Activated T-helper 17 cell treated with anti-CD3 and anti-CD28 coated beads, Interleukin-2, amount 50 U/mL, for 72 hours (primary cell): ENCODE measurements around the gene TCF19. TPM values are rescaled to one million over a fixed set of nuclear protein-coding genes. Genes with fewer than 3 reads are reported as not detected.
"Not testable (repeated sequence)": the region's sequence is repeated elsewhere in the genome, so short reads cannot be mapped to it uniquely, and the experiment has no call there.

Experiments used
- ATAC-seq: fragments of 150-1000 bp; cut with Tn5 transposase; replicated peaks from 2 replicates; pipeline ENCODE4 v1.10.0; 2021; ENCODE audit warnings: mild to moderate bottlenecking, moderate library complexity
- H3K27ac Mint-ChIP-seq: one replicate; pipeline ENCODE4 v1.8.0; 2022; ENCODE audit warnings: mixed read lengths
- H3K27me3 Mint-ChIP-seq: one replicate; pipeline ENCODE4 v1.8.0; 2022; ENCODE audit warnings: mixed read lengths
- H3K36me3 Mint-ChIP-seq: one replicate; pipeline ENCODE4 v1.8.0; 2022; ENCODE audit warnings: low read depth, mild to moderate bottlenecking, mixed read lengths
- H3K4me1 Mint-ChIP-seq: one replicate; pipeline ENCODE4 v1.8.0; 2022; ENCODE audit warnings: mixed read lengths
- H3K4me3 Mint-ChIP-seq: one replicate; pipeline ENCODE4 v1.8.0; 2022; ENCODE audit warnings: mild to moderate bottlenecking, mixed read lengths
- H3K9me3 Mint-ChIP-seq: one replicate; pipeline ENCODE4 v1.8.0; 2022; ENCODE audit warnings: mixed read lengths
- total RNA-seq, 2 donors: library from RNA; stranded (reverse); gene quantifications; one replicate each; pipeline ENCODE4 v1.2.3, GENCODE V29; 2022

Gene TCF19
- total RNA-seq, 2 donors from 2014 or later = 91.1 to 125 TPM

DNA sequence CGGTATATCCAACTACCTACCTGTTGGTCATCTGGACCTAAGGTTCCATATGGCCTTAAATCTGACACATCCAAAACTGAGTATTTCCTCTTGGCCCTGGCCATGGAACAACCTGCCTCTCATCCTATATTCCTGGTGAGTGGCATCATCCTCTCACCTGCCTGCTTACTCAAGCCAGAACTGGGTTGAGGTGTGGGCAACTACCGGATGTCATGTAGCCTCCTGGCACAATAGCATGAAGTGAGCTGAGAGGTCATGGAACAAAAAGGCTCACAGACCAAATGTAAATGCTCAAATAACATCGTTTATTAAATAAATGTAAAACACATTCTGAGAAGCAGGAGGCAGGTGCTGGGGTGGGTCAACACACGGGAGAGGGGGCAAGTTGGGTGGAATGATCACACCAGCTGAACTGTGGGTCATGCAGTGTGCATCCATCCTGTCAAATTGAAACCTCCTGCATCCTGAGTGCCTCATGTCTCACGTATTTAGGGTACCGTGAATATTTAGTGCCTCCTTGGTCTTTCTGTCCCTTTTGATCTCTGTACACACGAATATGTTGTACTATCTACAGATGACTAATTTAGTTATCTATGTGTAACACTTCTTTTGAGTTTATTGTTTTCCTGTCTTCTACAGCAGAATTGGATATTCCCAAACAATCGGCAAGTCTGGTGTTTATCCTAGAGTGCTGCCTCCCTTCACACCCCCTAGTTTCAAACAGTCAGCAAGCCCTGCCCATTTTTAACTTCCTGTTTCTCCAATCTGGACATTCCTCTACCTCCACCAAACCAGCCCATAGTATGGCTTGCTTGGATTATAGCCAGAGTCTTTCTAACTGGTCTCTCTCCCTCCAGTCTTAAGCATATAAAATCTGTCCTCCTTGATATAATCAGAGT lies 20.0 kb downstream of the TCF19 start:
- peak overlapping the region; percentile 68 for H3K4me3 Mint-ChIP-seq
- H3K27ac Mint-ChIP-seq = peak overlapping the region; percentile 84

DNA sequence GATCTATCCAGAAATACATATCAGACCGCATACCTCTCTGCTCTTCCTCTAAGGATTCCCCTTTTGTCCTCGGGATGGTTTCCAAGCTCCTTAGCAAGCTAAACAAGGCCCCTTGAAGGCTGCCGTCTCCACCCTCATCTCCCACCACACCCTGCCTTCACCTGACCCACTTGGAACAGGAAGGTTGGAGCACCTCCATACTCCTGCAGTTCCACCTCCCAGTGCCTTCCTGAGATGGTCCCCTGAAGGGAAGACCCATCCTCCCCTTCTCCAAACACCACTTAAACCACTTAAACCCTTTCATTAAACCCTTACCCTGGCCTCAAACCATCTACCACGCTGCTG lies 20.6 kb downstream of the TCF19 start:
- Mint-ChIP-seq H3K27ac (peak overlapping the region; percentile 84), H3K36me3 (no peaks in the 10 kb centered on the region), H3K27me3 (no peaks in the 10 kb centered on the region), H3K4me1 (peaks cover 19% of the 10 kb centered on the region), H3K4me3 (peak overlapping the region; percentile 68), H3K9me3 (no peaks in the 10 kb centered on the region)
- no peak for ATAC-seq

More for the DNA sequence above, 20.0 kb downstream of the TCF19 start:
- H3K27me3 Mint-ChIP-seq = no peaks in the 10 kb centered on the region
- H3K36me3 Mint-ChIP-seq = no peaks in the 10 kb centered on the region
- H3K4me1 Mint-ChIP-seq = peaks cover 19% of the 10 kb centered on the region
- ATAC-seq = peak; percentile 91
- H3K9me3 Mint-ChIP-seq = no peaks in the 10 kb centered on the region

- Mint-ChIP-seq H3K27ac (no peak overlapping the region), H3K4me1 (peaks cover 19% of the 10 kb centered on the region), H3K4me3 (peak overlapping the region; percentile 78), H3K27me3 (no peaks in the 10 kb centered on the region), H3K36me3 (no peaks in the 10 kb centered on the region), H3K9me3 (no peaks in the 10 kb centered on the region)
- ATAC-seq = no peak
These were observed 21.5 kb downstream of the TCF19 start for GRCh38 chr6:31179896-31180295.

DNA sequence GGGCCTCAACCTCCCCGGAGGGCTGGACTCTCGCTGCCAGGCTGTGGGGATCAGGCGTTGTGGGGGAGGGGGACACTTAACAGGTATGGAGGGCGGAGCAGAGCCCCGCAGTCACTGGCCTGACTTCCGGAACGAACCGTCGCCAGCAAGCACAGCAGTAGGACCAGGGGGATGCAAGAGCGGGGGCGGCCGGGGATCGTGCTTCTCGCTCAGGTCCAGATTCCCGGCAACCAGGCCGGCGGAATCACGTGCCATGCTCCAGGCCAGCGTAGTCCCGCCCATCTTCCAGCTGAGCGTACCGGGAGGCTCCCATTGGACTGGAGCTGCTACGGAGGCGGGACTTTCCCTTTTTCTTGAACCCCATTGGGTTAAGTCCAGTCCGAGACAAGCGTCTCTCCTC lies 22.1 kb downstream of the TCF19 start:
- peaks cover 19% of the 10 kb centered on the region for H3K4me1 Mint-ChIP-seq
- peak overlapping the region; percentile 78 for H3K4me3 Mint-ChIP-seq
- H3K27ac Mint-ChIP-seq = peak overlapping the region; percentile 12
- no peaks in the 10 kb centered on the region for H3K36me3 Mint-ChIP-seq
- H3K27me3 Mint-ChIP-seq = no peaks in the 10 kb centered on the region
- ATAC-seq = peak; percentile 83
- H3K9me3 Mint-ChIP-seq = no peaks in the 10 kb centered on the region

DNA sequence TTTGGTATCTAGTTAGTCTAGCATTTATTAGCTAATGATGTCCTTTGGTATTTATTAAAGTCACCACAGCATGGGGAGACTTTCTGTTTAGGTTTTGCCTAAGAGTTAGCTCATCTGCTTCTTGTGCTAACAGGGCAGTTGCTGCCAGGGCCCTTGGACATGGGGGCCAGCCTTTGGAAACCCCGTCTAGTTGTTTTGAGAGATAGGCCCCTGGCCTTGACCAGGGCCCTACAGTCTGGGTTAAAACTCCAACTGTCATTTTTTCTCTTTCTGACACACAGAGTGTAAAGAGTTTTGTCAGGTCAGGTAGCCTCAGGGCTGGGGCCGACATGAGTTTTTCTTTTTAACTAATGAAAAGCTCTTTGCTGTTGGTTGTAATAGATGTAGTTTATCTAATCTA lies 24.9 kb downstream of the TCF19 start:
- not testable (repeated sequence) for H3K4me3 Mint-ChIP-seq, H3K27ac Mint-ChIP-seq, H3K36me3 Mint-ChIP-seq, H3K9me3 Mint-ChIP-seq, ATAC-seq, H3K27me3 Mint-ChIP-seq
- peaks cover 12% of the 10 kb centered on the region for H3K4me1 Mint-ChIP-seq

DNA sequence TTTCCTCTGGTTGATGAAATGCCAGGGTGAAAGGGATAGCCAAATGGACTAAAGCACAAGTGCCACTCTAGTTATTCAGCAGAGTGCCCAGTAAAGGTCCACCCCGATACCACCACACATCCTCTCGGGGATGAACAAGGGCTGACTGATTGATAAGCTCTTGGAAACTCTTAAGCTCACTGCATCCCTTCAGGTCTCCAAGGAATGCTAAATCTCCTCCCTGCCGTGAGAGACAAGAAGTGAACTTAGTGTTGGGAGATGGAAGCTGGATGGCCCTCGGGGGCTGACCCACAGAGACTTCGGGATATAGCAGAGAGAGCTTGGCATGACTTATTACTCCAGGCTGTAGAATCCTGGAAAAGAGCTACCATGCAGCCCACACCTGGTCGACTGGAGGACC lies 25.5 kb downstream of the TCF19 start:
- not testable (repeated sequence) for ATAC-seq, H3K4me3 Mint-ChIP-seq, H3K4me1 Mint-ChIP-seq, H3K9me3 Mint-ChIP-seq, H3K27ac Mint-ChIP-seq, H3K27me3 Mint-ChIP-seq, H3K36me3 Mint-ChIP-seq

GRCh38 chr6:31185695-31186051 lies 27.3 kb downstream of the TCF19 start:
- not testable (repeated sequence) for H3K36me3 Mint-ChIP-seq, H3K9me3 Mint-ChIP-seq, H3K4me1 Mint-ChIP-seq, H3K27me3 Mint-ChIP-seq, H3K4me3 Mint-ChIP-seq
- peak; percentile 31 for ATAC-seq
- H3K27ac Mint-ChIP-seq = peak overlapping the region; percentile 25

- Mint-ChIP-seq H3K36me3 (no peaks in the 10 kb centered on the region), H3K4me3 (no peak overlapping the region), H3K27ac (no peak overlapping the region), H3K27me3 (no peaks in the 10 kb centered on the region), H3K4me1 (no peaks in the 10 kb centered on the region), H3K9me3 (no peaks in the 10 kb centered on the region)
- ATAC-seq = no peak
These were observed 27.8 kb downstream of the TCF19 start for GRCh38 chr6:31186052-31186734.

DNA sequence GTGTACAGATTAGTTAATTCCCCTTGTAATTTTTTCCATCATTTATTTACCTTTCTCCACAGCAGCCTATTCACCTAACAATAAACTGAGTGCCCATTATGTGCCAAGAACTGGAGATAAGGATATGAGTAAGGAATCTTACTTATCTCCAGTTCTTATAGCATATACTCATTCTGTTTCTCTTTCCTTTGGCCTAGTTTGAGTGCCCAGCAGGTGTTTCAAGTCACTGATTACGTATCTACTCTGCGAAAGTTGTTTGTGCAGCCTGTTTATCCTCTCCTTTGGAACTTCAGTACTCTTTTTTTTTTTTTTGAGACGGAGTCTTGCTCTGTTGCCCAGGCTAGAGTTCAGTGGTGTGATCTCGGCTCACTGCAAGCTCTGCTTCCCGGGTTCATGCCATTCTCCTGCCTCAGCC lies 29.4 kb downstream of the TCF19 start:
- Mint-ChIP-seq H3K4me1 (no peaks in the 10 kb centered on the region), H3K4me3 (no peak overlapping the region), H3K27ac (no peak overlapping the region), H3K27me3 (no peaks in the 10 kb centered on the region), H3K9me3 (no peaks in the 10 kb centered on the region), H3K36me3 (no peaks in the 10 kb centered on the region)
- no peak for ATAC-seq

GRCh38 chr6:31189223-31189622 lies 30.8 kb downstream of the TCF19 start:
- not testable (repeated sequence) for ATAC-seq, H3K4me3 Mint-ChIP-seq, H3K4me1 Mint-ChIP-seq

DNA sequence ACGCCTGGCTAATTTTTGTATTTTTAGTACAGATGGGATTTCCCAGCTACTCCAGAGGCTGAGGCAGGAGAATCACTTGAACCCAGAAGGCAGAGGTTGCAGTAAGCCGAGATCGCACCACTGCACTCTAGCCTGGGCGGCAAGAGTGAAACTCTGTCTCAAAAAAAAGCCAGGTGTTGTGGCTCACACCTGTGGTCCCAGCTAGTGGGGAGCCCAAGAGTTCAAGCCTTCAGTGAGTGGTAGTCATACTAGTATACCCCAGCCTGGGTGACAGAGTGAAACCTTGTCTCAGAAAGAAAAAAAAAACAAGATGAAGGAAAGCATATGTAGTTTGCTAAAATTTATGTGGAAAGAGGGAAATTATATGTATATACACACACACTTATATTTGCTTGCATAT lies 32.1 kb downstream of the TCF19 start:
- H3K27me3 Mint-ChIP-seq = no peaks in the 10 kb centered on the region

More at GRCh38 chr6:31189223-31189622, 30.8 kb downstream of the TCF19 start:
- H3K27me3 Mint-ChIP-seq, H3K27ac Mint-ChIP-seq, H3K9me3 Mint-ChIP-seq, H3K36me3 Mint-ChIP-seq: not testable (repeated sequence)

GRCh38 chr6:31192431-31193105 lies 34.2 kb downstream of the TCF19 start:
- H3K36me3 Mint-ChIP-seq, H3K9me3 Mint-ChIP-seq, H3K4me1 Mint-ChIP-seq, H3K27me3 Mint-ChIP-seq, H3K27ac Mint-ChIP-seq, H3K4me3 Mint-ChIP-seq: not testable (repeated sequence)
- peak; percentile 25 for ATAC-seq

More for the DNA sequence above, 32.1 kb downstream of the TCF19 start:
- H3K4me3 Mint-ChIP-seq = no peak overlapping the region
- H3K9me3 Mint-ChIP-seq = no peaks in the 10 kb centered on the region
- no peak for ATAC-seq
- no peaks in the 10 kb centered on the region for H3K36me3 Mint-ChIP-seq
- no peaks in the 10 kb centered on the region for H3K4me1 Mint-ChIP-seq
- H3K27ac Mint-ChIP-seq = no peak overlapping the region

- H3K4me1 Mint-ChIP-seq = peaks cover 6% of the 10 kb centered on the region
- peaks cover 7% of the 10 kb centered on the region for H3K36me3 Mint-ChIP-seq
- ATAC-seq = no peak
- H3K4me3 Mint-ChIP-seq = no peak overlapping the region
- no peaks in the 10 kb centered on the region for H3K9me3 Mint-ChIP-seq
- H3K27me3 Mint-ChIP-seq = no peaks in the 10 kb centered on the region
- H3K27ac Mint-ChIP-seq = no peak overlapping the region
These were observed 34.8 kb downstream of the TCF19 start for GRCh38 chr6:31193206-31193605.

DNA sequence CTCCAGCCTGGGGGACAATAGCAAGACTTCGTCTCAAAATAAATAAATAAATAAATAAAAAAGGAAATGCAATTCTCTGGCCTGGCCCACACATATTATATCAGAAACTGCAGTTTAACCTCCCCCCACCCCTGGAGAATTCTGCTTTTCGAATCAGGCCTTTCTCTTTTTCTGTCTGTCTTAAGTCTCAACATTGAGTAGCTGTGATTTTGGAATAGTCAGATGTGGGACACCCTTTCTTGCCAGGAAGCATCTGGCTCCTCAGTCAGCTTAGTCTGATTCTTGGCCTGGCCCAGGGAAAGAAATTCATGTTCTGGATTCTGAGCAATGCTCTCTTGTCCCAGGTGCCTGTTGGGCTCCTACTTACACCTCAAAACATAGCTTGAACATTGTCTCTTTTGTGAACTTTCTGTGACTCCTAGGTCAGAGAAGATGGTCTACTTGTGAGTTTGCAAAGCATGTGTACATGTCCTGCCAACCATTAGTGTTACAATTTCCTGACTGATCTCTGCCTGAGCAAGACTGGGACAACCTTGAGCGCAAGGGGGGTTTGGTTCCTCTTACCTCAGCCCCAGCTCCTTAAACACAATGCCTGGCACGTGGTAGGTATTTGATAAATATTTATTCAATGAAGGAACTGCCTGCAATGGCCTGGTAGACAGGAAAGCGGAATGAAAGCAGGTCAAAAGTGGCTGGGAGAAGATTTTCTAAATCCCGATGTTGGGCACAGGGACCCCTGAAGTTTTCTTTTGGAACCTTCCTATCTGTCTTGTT lies 35.9 kb downstream of the TCF19 start:
- Mint-ChIP-seq H3K4me3 (no peak overlapping the region), H3K27ac (no peak overlapping the region), H3K4me1 (peaks cover 11% of the 10 kb centered on the region), H3K9me3 (no peaks in the 10 kb centered on the region), H3K36me3 (peaks cover 13% of the 10 kb centered on the region), H3K27me3 (no peaks in the 10 kb centered on the region)
- ATAC-seq = no peak
